GM21367 (cell line): ENCODE measurements around the gene DLK2.
"Not testable (repeated sequence)": the region's sequence is repeated elsewhere in the genome, so short reads cannot be mapped to it uniquely, and the experiment has no call there.

Source experiments
- ATAC-seq: cut with Tn5 transposase; IDR thresholded peaks from one replicate; pipeline ENCODE4 v1.9.1; 2021; ENCODE audit not compliant: unreplicated experiment

Gene DLK2

GRCh38 chr6:43428874-43429273 is 26.5 kb downstream of the DLK2 start:
- ATAC-seq, result no peak

GRCh38 chr6:43428112-43428570 is 27.2 kb downstream of the DLK2 start:
- ATAC-seq, result no peak

GRCh38 chr6:43427406-43428111 is 27.8 kb downstream of the DLK2 start, which contains the start of gene ABCC10:
Gene ABCC10, plus strand, starts transcription at chr6:43427541. Its CDS starts 438 bp downstream, at chr6:43427979.
- ATAC-seq, result peak; percentile 87

- ATAC-seq, result peak; percentile 11
Observed at GRCh38 chr6:43426928-43427405, 28.4 kb downstream of the DLK2 start.

- ATAC-seq, result not testable (repeated sequence)
Observed at GRCh38 chr6:43425083-43425482, 30.3 kb downstream of the DLK2 start.

- no peak for ATAC-seq
Observed at GRCh38 chr6:43421831-43422230, 33.5 kb downstream of the DLK2 start.

GRCh38 chr6:43420012-43420709 is 35.2 kb downstream of the DLK2 start:
- no peak for ATAC-seq

- ATAC-seq, result no peak
Observed at GRCh38 chr6:43416935-43417334, 38.4 kb downstream of the DLK2 start.

GRCh38 chr6:43415275-43415674 is 40.1 kb downstream of the DLK2 start:
- not testable (repeated sequence) for ATAC-seq

GRCh38 chr6:43413002-43413401 is 42.3 kb downstream of the DLK2 start:
- no peak for ATAC-seq

- ATAC-seq, result no peak
Observed at GRCh38 chr6:43412541-43412940, 42.8 kb downstream of the DLK2 start.

GRCh38 chr6:43410776-43411175 is 44.6 kb downstream of the DLK2 start:
- not testable (repeated sequence) for ATAC-seq

- ATAC-seq, result no peak
Observed at GRCh38 chr6:43408259-43408658, 47.1 kb downstream of the DLK2 start.

- no peak for ATAC-seq
Observed at GRCh38 chr6:43407296-43407695, 48.1 kb downstream of the DLK2 start.

GRCh38 chr6:43405354-43405753 is 50.0 kb downstream of the DLK2 start:
- ATAC-seq, result no peak

GRCh38 chr6:43402820-43403219 is 52.5 kb downstream of the DLK2 start:
- no peak for ATAC-seq

- ATAC-seq, result no peak
Observed at GRCh38 chr6:43401730-43402129, 53.6 kb downstream of the DLK2 start.
